ENCODE measurements around the gene SMTN.
"Not testable (repeated sequence)": the region's sequence is repeated elsewhere in the genome, so short reads cannot be mapped to it uniquely, and the experiment has no call there.

Gene SMTN

DNA sequence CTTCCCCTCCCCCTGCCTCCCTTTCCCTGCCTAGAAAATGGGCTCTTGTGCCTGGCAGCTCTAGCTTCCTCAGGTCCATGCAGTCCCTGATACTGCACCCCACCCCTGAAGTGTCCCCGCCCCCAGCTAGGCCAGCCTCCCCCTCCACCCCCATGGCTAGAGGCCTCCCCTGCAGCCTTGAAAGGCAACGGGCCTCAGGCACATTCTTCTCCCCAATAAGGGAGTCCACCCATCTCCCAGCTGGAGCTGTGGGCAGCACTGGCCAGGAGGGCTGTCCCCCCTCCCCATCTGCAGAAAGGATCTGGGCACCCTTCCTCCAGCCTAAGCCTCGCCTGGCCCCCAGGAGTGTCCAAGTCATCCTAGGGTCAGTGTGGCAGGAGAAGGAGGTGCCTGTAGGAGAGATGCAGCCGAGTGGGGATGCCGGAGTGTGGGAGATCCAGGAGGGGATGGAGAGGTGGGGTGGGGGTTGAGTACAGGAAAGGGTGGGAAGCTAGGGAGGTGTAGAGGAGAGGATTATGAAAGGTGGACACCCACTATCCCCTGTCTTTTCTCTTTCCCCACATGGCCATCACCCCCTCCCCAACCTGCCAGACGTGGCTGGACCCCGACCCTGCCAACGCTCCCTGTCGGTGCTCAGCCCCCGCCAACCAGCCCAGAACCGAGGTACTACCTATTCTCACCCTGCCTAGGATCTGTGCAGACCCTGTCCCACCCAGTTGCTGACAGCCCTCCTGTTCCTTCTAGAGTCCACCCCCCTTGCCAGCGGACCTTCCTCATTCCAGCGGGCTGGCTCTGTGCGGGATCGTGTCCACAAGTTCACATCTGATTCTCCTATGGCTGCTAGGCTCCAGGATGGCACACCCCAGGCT is 9.3 kb downstream of the SMTN start:
- DNase-seq (ENCODE audit: low read depth), result no peak

DNA sequence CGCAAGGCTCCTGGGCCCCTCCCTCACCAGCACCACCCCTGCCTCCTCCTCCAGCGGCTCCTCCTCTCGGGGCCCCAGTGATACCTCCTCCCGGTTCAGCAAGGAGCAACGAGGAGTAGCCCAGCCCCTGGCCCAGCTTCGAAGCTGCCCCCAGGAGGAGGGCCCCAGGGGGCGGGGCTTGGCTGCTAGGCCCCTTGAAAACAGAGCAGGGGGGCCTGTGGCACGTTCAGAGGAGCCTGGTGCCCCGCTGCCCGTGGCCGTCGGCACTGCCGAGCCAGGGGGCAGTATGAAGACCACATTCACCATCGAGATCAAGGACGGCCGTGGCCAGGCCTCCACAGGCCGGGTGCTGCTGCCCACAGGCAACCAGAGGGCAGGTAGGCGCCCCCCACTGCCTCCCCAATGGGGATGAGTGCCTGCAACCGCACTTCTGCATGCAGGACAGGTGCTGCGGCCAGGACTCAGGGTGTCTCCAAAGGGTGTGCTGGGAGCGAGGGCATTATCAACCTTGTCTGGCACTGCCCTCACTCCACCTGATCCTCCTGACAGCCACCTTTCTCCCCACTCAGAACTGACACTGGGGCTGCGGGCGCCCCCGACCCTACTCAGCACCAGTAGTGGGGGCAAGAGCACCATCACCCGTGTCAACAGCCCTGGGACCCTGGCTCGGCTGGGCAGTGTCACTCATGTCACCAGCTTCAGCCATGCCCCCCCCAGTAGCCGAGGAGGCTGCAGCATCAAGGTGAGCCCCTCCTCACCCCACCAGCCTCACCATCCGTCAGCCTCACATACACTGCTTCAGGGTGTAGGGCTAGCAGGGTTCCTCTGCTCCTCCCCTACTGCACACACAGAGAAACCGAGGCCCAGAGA is 10.2 kb downstream of the SMTN start:
- DNase-seq (ENCODE audit: low read depth), result peak; percentile 0

DNA sequence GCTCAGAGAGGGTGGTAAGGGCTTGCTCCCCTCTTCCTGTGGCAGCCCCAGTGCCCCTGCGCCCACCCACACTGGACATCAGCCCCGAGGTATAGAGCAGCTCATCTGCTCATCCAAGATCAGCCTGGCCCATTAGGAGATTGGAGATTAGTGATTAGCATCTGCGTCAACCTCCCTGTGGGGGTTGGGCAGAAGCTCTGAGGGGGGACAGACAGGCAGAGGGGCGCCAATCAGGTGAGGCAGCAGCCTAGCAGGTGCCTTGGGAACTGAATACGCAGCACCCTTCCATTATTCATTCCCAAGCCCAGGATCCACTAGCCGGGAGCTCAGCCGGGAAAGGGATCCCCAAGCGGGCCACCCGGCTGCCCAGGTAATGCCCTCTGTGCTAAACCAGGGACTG is 11.0 kb downstream of the SMTN start:
- peak; percentile 0 for DNase-seq (ENCODE audit: low read depth)

DNA sequence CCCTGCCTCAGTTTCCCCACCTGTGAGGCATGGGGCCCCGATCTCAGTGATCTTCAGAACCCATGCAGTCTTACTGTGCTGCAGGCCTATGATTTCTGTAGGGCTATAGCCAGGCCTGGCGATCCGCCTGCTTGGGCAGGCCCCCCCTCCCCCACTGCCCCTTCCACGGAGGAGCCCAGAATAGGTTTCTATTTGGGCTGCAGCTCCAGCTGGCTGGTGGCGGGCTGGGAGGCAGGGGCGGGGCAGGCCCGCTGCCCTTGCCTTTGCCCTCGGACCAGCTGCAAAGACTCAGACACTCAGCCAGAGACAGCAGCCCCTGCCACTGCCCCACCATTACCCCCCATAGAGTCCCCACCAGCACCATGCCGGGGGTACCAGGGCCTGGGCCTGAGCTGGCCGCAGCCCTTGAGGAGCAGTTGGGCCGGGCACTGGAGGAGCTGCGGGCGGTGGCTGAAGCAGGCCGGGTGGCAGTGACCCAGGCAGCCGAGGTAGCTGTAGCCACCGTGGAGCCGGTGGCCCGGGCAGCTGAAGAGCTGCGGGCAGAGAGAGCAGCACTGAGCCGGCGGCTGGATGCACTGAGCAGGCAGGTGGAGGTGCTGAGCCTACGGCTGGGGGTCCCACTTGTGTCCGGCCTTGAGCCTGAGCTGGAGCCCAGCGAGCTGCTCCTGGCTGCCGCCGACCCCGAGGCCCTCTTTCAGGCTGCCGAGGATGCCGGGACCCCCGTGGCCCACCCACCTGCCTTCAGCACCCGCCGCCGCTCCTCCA is 12.2 kb downstream of the SMTN start:
- DNase-seq (ENCODE audit: low read depth), result no peak

DNA sequence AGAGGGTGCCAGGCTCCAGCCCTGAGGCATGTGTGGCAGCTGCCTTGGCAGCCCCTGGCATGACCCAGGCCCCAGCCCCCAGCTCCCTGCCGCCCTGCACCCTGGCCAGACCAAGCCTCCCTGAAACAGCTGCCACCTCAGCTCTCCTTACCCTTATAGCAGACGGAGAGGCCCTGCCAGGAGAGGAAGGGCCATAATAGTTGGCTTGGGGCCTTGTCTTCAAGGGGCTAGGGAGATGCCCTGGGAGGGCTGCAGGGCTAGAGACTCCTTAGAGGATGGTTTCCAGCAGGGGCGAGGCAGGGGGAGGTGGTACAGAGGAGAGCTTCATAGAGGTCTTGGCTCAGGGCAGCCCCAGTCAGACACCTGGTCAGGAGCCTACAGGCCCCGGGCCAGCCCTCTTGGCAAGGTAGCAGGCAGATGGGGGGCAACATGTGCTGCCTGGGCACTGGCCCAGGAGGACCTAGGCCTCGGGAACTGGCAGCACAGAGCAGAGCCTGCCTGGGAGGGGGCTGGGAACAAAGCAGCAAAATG is 13.0 kb downstream of the SMTN start:
- DNase-seq (ENCODE audit: low read depth), result peak; percentile 0

DNA sequence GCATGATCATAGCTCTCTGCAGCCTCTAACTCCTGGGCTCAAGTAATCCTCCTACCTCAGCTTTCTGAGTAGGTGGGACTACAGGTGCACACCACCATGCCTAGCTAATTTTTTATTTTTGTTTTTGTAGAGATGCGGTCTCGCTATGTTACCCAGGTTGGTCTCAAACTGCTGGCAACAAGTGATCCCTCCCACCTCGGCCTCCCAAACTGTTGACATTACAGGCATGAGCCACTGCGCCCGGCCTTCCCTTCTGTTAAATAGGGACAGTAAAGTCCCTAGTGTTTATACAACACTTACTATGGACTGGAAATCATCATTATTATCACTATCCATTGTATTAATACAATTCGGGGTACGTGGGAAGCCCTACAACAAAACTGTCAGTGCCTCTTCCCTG is 13.6 kb downstream of the SMTN start:
- DNase-seq (ENCODE audit: low read depth), result peak; percentile 0

DNA sequence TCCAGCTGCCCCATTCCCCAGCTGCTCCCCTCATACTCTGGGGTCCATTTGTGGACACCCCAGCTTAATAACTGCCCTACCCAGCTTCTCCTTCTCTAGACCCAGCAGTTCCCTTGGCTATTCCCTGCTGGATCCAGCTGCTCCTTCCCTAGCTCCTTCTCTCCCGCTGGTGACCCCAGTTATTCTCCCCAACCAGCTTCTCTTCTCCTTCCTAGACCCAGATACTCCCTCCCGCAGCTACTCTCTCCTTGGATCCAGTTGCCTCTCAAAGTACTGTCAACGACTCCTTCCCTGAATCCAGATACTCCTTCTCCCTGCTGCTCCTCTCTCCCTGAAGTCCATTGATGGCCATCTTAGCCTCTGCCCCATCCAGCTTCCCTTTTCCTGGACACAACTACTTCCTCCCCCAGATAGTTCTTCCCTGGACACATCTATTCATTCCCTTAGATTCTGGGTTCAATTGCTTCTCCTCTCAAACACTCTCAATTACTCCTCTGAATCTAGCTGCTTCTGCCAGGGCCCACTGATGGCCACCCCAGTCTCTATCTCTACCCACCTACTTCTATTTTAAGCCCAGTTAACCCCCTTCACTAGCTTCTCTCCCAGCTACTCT is 14.6 kb downstream of the SMTN start:
- DNase-seq (ENCODE audit: low read depth), result no peak

DNA sequence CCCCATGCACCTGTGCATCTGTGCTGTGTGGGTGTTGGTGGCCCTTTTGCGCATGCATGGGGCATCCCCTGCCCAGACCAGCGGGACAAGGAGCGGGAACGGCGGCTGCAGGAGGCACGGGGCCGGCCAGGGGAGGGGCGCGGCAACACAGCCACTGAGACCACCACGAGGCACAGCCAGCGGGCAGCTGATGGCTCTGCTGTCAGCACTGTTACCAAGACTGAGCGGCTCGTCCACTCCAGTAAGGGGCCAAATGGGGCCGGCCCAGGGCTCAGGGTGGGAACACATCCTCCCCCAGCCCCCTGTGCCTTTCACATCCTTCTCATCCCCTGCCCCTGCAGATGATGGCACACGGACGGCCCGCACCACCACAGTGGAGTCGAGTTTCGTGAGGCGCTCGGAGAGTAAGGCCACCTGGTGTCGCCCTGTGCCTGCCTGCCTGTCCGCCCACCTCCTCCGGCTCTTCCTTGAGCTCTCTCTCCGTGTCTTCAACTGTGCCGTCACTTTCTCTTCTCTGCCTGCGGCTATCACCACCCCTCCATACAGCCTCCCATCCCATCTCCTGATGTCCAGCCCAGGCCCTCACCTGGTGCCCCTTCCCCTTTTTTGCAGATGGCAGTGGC is 15.7 kb downstream of the SMTN start:
- DNase-seq (ENCODE audit: low read depth), result no peak

DNA sequence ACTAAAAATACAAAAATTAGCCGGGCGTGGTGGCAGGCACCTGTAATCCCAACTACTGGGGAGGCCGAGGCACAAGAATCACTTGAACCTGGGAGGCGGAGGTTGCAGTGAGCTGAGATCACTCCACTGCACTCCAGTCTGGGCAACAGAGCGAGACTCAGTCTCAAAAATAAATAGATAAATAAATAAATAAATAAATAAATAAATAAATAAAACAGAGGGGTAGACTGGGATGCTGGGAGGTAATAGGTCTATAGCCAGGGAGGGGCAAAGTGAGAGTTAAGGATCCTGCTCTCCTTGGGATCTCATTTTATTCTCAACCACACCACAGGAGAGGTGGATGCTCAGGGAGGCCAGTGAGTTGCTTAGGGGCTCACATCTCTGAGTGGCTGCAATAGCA is 16.4 kb downstream of the SMTN start:
- DNase-seq (ENCODE audit: low read depth), result not testable (repeated sequence)

DNA sequence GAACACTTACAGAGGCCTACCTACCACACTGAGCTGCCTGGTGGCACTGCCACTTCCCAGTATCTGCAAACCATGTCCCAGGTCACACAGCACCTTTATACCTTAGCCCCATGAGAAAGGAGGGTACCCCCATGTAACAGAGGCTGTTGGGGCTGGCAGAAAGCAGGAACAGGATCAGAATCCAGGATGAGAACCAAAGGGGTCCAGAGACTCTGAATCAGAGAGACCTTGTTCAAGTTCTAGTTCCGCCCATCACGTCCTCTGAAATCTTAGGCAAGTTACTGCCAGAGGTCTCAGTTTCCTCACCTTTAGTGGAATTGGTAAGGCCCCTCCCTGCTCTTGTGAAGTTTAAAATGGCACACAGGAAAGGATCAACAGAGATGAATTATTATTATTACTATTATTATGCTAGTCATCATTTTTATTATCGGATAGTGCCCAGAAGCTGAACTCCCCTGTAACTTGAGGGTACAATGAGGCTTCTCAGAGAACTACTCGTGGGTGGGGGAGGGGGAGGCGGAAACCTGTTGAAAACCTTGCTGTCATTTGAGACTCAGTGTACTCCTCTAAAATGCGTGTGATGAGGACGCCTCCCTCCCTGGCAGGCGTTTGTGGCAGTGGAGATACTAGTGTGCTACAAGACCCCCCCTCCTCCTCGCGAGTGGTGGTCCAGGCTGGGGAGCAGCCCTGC is 17.0 kb downstream of the SMTN start:
- DNase-seq (ENCODE audit: low read depth), result no peak

DNA sequence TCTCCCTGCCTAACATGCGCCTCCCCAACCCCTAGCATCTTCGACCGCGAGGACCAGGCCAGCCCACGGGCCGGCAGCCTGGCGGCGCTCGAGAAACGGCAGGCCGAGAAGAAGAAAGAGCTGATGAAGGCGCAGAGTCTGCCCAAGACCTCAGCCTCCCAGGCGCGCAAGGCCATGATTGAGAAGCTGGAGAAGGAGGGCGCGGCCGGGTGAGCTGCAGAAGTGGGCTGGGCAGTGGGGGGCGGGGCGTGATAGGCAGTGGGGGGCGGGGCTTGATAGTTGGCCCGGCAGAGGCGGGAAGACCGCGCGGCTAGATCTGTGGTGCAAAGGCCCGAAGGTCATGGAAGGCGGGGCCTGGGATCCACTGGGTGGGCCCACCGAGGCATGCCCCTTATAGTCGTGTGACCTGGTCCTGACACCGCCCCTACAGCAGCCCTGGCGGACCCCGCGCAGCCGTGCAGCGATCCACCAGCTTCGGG is 17.6 kb downstream of the SMTN start:
- no peak for DNase-seq (ENCODE audit: low read depth)

DNA sequence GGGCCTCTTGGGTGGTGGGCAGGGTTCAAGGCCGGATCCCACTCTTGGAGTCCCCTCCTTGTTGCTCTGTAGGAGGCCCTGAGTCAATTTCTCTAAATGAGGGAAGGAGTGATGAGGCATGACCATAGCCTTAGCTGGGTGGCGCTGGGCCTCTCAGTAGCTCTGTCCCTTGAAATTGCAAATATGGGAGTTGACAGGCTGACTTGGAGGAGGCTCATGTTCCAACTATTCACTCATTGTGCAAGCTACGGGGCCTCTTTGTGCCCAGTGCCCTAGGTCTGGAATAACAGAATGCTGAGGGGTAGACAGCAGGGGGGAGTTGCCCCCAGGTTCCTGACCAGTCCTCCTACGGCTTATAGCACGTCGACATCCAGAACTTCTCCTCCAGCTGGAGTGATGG is 18.3 kb downstream of the SMTN start:
- DNase-seq (ENCODE audit: low read depth), result peak; percentile 73

DNA sequence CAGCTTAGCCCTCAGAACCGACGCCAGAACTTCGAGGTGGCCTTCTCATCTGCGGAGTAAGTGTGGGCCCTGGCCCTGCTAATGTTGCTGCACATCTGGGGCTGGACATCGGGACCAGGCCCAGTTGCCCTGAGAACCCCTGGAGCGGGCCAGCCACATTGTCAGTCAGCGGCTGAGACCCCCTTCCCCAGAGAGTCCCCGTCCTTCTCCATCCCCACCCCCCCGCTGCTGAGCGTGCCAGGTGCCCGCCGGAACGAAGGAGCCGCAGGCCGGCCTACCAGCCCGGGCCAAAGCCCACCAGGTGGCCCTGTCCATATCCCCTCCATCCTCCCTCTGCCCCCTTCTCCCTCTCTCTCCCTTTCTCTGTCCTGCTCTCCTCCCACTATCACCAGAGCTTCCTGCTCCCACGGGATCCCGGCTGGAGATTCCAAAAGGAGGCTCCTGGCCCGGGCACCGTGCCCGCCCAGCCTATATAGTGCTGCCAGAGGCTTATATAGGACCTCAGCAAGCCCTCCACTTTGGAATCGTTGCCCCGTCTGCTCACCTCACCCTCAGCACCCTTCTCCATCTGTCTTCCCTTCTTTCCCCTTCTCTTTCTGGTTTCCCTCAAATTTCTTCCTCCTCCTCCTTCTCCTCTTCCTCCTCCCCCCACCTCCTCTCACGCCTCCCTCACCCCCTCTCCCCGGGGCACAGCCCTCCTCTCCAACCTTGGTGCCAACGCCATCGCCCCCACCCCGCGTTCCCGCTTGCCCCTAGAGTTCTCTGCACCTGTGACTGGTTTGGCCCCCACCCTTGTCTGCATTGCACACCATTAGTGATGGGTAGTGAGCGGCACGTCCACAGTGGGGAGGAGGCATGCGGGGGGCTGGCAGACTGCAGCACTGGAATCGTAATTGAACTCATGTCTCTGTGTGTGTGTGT is 19.0 kb downstream of the SMTN start:
- DNase-seq (ENCODE audit: low read depth), result no peak

DNA sequence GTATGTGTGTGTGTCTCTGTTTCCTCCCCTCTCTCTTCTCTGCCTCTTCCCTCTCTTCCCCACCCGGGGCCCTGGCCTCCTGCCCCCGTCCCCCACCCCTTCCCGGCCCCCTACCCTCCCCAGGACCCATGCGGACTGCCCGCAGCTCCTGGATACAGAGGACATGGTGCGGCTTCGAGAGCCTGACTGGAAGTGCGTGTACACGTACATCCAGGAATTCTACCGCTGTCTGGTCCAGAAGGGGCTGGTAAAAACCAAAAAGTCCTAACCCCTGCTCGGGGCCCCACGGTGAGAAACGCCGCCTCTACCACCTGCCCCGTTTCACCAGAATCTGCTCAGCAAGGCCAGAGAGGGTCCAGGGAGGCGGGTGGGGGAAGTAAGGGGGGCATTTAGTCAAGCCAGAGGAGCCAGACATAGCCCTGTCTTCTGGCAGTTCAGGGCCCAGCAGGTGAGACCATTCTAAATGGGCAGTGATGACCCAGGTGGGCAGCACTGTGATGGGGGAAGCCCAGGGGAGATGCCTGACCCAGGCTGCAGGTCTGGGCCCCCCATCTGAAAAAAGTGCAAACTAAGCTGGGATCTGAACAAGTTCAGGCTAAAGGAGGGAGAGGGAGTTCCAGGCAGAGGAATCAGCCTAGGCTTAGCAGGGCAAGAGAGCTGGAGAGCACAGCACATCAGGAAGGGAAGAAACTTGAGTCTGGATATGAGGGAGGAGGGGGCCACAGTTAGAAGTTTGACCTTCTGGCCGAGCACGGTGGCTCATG is 19.8 kb downstream of the SMTN start:
- DNase-seq (ENCODE audit: low read depth), result no peak

DNA sequence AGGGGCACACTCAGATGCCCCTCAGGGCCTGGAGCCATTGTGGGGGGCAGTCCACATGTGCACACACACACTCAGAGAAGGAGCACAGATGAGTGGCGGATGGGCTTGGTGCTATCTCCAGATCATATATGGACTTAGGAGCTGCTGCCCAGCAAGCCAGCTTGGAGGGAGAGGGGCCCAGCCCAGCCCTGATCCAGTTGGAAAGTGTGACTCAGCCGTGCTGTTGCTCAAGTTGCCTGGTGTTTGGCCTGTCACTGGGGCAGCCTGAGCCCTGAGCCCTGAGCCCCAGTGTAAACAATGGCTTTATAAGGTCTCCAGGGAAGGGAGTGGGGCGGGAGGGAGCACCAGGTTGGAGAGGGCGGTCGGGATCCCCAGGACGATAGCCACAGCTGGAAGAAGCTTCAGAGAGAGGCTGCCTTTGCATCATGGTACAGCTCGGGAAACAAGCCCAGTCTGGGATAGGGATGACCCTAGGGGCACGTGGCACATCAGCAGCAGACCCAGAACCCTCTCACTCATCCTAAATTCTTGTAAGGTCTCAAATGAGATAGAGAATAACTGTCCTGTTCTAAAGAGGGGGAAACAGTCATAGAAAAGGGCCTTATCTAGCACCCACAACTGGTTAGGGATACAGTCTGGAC is 21.4 kb downstream of the SMTN start:
- peak; percentile 99 for DNase-seq (ENCODE audit: low read depth)

DNA sequence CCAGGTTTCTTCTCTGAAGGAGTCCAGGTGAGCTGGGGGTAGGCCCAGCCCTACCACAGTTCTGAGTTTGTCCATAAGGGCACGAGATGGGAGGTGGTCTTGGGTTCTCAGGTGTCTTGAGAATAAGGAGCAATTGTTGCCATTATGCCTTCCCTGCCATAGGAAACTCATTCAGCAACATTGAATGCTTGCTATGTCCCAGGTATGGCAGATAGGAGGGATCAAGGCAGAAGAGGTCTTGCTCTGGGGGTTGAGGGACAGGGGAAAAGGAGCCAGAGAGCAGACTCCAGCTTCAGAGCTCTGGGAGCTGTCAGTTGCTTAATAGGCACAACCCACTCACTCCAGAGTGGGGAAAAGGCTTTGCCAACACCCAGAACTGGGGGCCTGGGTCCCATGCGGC is 22.0 kb downstream of the SMTN start:
- DNase-seq (ENCODE audit: low read depth), result no peak

DNA sequence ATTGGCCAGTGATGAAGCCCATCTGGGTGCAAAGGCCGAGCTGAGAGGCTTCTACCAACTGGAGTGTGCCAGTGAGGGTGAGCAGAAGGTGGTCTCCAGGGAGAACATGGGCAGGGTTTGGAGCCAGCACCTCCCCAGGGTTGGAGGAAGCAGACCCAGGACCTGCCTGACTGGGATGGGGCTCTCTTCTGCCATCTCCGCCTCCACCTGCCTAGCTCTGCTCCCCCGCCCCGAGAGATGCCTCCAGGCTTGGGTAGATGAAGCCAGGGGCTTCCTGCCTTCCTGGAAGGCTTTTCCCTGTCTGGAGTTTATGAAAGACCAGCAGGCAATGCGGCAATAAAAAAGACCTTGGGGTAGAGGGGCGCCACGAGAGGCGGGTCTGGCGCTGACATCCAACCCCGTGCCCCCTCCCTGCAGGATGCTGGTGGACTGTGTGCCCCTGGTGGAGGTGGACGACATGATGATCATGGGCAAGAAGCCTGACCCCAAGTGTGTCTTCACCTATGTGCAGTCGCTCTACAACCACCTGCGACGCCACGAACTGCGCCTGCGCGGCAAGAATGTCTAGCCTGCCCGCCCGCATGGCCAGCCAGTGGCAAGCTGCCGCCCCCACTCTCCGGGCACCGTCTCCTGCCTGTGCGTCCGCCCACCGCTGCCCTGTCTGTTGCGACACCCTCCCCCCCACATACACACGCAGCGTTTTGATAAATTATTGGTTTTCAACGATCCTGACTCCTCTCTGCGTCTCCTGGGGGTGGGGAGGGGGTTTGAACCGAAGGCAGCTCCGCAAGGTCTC is 23.0 kb downstream of the SMTN start:
- no peak for DNase-seq (ENCODE audit: low read depth)
